ENCODE results near the gene SYT7. TPM values are rescaled to one million over a fixed set of nuclear protein-coding genes. Genes with fewer than 3 reads are reported as not detected.

SYT7 gene
- total RNA-seq, 1 experiment from 2014 or later = 2.5 TPM

DNA sequence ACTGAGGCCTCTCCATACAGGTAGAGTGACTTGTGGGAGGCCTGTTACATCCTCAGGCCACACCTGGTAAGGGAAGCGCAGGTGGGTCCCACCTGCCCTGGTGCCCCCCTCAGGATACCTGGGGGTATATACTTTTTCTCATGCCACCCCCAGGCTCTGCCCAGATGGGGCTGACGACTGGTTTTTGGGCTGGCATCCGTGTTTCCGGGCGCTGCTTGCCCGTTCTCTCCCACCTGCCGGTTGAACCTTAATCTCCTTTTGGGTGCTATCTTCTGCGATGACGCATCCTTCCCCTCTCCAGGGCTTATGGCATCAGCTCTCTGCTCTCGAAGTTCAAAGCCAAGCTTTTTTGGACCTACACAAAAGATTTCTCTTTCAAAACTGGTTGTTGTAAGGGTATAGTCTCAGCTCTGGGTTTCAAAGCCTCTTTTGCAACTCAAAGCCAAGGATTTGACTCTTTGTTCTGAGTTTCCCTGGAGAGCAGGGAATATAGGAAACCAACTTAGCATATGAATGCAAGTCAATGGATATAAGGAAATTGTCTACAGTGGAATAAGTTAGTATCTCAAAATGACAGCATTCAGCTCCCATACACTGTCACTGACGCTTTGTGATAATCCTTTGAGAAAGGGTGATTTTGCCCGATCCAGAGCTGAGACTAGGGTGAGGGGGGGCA is 80.9 kb downstream of the SYT7 start:
- Histone ChIP-seq H3K4me1 (ENCODE audit: control insufficient read depth, insufficient read depth, low read length) (no peaks in the 10 kb centered on the region; the same call in 1 of the 2 replicates), H3K36me3 (ENCODE audit: control insufficient read depth, insufficient read depth, low read length) (no peaks in the 10 kb centered on the region), H3K27ac (ENCODE audit: low read length) (no peak overlapping the region), H3K9me3 (ENCODE audit: control insufficient read depth, insufficient read depth, low read depth, low read length) (no peaks in the 10 kb centered on the region), H3K4me3 (ENCODE audit: low read depth in 2 of 2, low read length in 2 of 2) (no peak overlapping the region), H3K27me3 (ENCODE audit: control insufficient read depth, insufficient read depth, low read length) (no peaks in the 10 kb centered on the region)
- in situ Hi-C loops (cut with HindIII; ENCODE audit: low pct_unique_long_range_greater_than_20kb, low sequenced_read_pairs) = no loop called here
- TF ChIP-seq SIN3A (IDR thresholded peaks at IDR 0.05; ENCODE audit: borderline replicate concordance, insufficient read depth, low read depth, low read length) = no peak
- TF ChIP-seq, protein P1, sequence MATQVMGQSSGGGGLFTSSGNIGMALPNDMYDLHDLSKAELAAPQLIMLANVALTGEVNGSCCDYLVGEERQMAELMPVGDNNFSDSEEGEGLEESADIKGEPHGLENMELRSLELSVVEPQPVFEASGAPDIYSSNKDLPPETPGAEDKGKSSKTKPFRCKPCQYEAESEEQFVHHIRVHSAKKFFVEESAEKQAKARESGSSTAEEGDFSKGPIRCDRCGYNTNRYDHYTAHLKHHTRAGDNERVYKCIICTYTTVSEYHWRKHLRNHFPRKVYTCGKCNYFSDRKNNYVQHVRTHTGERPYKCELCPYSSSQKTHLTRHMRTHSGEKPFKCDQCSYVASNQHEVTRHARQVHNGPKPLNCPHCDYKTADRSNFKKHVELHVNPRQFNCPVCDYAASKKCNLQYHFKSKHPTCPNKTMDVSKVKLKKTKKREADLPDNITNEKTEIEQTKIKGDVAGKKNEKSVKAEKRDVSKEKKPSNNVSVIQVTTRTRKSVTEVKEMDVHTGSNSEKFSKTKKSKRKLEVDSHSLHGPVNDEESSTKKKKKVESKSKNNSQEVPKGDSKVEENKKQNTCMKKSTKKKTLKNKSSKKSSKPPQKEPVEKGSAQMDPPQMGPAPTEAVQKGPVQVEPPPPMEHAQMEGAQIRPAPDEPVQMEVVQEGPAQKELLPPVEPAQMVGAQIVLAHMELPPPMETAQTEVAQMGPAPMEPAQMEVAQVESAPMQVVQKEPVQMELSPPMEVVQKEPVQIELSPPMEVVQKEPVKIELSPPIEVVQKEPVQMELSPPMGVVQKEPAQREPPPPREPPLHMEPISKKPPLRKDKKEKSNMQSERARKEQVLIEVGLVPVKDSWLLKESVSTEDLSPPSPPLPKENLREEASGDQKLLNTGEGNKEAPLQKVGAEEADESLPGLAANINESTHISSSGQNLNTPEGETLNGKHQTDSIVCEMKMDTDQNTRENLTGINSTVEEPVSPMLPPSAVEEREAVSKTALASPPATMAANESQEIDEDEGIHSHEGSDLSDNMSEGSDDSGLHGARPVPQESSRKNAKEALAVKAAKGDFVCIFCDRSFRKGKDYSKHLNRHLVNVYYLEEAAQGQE (IDR thresholded peaks at IDR 0.05; ENCODE audit: insufficient read depth in 1 of 2, low read depth in 2 of 2, low read length in 1 of 2) = no peak
- DNase-seq (ENCODE audit: low read depth, low spot score) (no peak), ATAC-seq (no peak)
- ChIA-PET CTCF (no interaction called here), POLR2A (no interaction called here)
- no TSS peak for BruUV-seq (replicated peaks)
- intact Hi-C loops (cut with micrococcal nuclease; ENCODE audit: unreplicated experiment) = no loop called here

DNA sequence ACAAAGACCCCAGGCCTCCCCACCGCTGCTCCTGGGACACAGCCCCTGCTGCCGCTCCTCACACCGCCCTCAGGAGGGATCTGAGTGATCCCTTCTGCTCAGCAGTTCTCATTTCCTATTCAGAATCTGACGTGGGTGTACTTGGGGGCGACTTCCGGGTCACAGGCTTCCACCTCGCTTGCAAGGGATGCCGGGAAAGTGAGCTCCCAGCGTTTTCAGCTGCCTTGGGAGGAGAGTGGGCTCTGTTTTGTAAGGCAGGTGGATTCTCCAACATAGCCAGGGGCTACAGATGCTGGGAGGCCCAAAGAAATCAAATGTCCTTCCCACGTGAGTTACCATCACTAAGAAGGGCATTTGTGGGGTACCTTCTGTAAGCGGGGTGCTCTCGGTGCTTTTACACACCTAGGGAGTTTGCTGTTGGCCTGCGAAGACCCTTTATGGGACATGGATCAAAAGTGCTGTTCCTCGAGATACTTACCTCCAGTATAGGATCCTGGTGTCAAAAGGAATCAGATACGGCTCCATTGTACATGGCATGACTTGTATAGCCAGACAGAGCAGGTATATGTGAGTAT is 82.0 kb downstream of the SYT7 start:
- TF ChIP-seq POLR2AphosphoS5 (IDR thresholded peaks at IDR 0.05; ENCODE audit: low read depth, low read length) = no peak
- TF ChIP-seq, protein P1 (IDR thresholded peaks at IDR 0.05; ENCODE audit: insufficient read depth in 1 of 2, low read depth in 2 of 2, low read length in 1 of 2) = no peak
- no peak for TF ChIP-seq TCF7L2 (IDR thresholded peaks at IDR 0.05; ENCODE audit: low read depth, low read length)
- TF ChIP-seq, protein P2, sequence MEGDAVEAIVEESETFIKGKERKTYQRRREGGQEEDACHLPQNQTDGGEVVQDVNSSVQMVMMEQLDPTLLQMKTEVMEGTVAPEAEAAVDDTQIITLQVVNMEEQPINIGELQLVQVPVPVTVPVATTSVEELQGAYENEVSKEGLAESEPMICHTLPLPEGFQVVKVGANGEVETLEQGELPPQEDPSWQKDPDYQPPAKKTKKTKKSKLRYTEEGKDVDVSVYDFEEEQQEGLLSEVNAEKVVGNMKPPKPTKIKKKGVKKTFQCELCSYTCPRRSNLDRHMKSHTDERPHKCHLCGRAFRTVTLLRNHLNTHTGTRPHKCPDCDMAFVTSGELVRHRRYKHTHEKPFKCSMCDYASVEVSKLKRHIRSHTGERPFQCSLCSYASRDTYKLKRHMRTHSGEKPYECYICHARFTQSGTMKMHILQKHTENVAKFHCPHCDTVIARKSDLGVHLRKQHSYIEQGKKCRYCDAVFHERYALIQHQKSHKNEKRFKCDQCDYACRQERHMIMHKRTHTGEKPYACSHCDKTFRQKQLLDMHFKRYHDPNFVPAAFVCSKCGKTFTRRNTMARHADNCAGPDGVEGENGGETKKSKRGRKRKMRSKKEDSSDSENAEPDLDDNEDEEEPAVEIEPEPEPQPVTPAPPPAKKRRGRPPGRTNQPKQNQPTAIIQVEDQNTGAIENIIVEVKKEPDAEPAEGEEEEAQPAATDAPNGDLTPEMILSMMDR (IDR thresholded peaks at IDR 0.05) = no peak
- no peak for TF ChIP-seq SIN3A (IDR thresholded peaks at IDR 0.05; ENCODE audit: borderline replicate concordance, insufficient read depth, low read depth, low read length)
- in situ Hi-C loops (cut with HindIII; ENCODE audit: low pct_unique_long_range_greater_than_20kb, low sequenced_read_pairs) = no loop called here
- no peak for DNase-seq (ENCODE audit: low read depth, low spot score)
- ChIA-PET CTCF (interaction anchor here (0.7 to 1.0 kb wide), 2 partner anchors 16 to 80 kb away, joined by 3 to 8 read pairs; no protein-coding TSS in a partner anchor), POLR2A (no interaction called here)
- intact Hi-C loops (cut with micrococcal nuclease; ENCODE audit: unreplicated experiment) = no loop called here
- Histone ChIP-seq H3K4me3 (ENCODE audit: low read depth in 2 of 2, low read length in 2 of 2) (no peak overlapping the region), H3K4me1 (ENCODE audit: control insufficient read depth, insufficient read depth, low read length) (peaks cover 7% of the 10 kb centered on the region; the same call in 1 of the 2 replicates), H3K27ac (ENCODE audit: low read length) (no peak overlapping the region), H3K27me3 (ENCODE audit: control insufficient read depth, insufficient read depth, low read length) (no peaks in the 10 kb centered on the region), H3K36me3 (ENCODE audit: control insufficient read depth, insufficient read depth, low read length) (no peaks in the 10 kb centered on the region), H3K9me3 (ENCODE audit: control insufficient read depth, insufficient read depth, low read depth, low read length) (no peaks in the 10 kb centered on the region)
- BruUV-seq (replicated peaks) = no TSS peak
- no peak for ATAC-seq
